ENCODE measurements around the gene TEPSIN. TPM values are rescaled to one million over a fixed set of nuclear protein-coding genes. Genes with fewer than 3 reads are reported as not detected.

TEPSIN gene
- total RNA-seq, 4 donors from 2014 or later, result 21.7 to 53.7 (median 28.8) TPM

DNA sequence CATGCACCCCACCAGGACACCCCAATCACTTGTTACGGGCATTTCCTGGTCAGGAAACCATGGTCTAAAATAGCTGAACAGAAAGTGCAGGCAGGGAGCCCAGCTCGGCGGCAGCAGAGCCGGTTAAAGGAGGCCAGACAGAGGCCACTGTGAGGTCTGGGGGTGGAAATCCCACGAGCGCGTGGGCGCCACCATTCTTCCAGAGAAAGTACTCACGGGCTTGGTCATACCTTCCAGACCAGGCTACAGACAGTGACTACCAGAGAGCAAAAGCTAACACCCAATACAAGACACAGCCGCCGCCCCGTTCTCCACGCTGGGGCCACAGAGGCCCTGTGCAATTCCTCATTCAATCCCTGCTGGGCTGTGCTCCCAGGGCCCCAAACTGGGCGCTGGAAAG is 28.0 kb downstream of the TEPSIN start:
- TF ChIP-seq, protein P1, sequence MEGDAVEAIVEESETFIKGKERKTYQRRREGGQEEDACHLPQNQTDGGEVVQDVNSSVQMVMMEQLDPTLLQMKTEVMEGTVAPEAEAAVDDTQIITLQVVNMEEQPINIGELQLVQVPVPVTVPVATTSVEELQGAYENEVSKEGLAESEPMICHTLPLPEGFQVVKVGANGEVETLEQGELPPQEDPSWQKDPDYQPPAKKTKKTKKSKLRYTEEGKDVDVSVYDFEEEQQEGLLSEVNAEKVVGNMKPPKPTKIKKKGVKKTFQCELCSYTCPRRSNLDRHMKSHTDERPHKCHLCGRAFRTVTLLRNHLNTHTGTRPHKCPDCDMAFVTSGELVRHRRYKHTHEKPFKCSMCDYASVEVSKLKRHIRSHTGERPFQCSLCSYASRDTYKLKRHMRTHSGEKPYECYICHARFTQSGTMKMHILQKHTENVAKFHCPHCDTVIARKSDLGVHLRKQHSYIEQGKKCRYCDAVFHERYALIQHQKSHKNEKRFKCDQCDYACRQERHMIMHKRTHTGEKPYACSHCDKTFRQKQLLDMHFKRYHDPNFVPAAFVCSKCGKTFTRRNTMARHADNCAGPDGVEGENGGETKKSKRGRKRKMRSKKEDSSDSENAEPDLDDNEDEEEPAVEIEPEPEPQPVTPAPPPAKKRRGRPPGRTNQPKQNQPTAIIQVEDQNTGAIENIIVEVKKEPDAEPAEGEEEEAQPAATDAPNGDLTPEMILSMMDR (IDR thresholded peaks at IDR 0.05; ENCODE audit: low read depth), result no peak

- TF ChIP-seq, protein P1 (IDR thresholded peaks at IDR 0.05; ENCODE audit: low read depth), result no peak
Observed at GRCh38 chr17:81210466-81210865, 28.4 kb downstream of the TEPSIN start.

GRCh38 chr17:81209141-81209540 is 29.7 kb downstream of the TEPSIN start:
- TF ChIP-seq, protein P1 (IDR thresholded peaks at IDR 0.05; ENCODE audit: low read depth), result no peak

DNA sequence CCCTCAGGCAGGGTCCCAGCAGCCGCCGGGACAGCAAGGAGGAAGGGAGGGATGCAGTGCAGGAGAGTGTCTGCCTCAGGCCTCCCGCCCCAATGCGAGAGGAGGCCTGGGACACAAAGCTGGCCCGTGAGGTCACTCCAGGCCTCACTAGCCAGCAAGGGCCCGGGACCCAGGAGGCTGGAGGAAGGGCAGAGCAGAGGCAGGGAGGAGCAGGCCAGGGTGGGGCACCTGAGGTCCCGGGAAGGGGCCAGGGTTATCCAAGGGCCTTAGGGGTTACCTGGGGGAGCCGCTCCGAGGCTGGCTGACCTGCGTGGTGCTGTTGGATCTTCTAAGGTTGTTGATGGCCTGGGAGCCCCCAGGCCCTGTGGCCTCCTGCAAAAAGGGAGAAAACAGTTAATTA is 30.2 kb downstream of the TEPSIN start:
- TF ChIP-seq, protein P1 (IDR thresholded peaks at IDR 0.05; ENCODE audit: low read depth), result no peak

DNA sequence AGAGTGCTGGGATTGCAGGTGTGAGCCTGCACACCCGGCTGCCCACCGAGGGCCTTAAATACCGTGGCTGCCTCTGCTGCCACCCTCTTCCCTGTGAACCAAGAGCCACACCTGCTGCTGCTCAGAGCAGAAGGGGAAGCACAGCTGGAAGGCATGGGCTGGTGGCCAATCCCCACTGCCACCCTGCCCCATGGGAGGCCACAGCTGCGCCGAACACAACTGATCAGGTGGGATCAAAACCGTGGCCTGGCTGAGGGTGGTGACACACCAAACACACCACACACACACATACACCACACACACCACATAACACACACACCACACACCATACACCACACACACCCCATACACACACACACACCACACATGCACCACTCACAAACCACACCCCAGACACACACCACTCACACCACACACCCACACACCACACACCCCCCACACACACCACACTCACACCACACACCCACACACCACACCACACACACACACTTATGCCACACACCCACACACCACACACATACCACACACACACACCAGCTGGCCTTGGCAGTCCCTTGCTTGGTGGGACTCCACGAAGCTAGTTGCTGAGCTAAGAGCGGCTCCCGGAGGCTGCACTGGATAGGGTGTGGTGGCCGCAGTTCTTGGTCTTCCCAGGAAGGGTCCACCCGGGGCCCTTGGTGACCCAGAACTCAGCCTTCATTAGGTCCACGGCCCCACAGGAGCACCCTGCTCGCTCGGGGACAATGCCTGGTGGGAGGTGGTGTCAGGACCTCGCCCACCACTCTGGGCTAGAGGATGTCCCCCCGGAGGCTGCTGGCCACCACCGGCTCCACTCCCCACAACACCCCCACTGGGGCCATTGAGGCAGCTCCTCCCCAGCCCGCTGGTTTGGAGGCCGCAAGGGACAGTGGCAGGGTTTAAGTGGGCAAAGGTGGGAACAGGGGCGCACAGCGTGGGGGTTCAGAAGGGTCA is 31.0 kb downstream of the TEPSIN start:
- TF ChIP-seq, protein P1 (IDR thresholded peaks at IDR 0.05; ENCODE audit: low read depth), result no peak

DNA sequence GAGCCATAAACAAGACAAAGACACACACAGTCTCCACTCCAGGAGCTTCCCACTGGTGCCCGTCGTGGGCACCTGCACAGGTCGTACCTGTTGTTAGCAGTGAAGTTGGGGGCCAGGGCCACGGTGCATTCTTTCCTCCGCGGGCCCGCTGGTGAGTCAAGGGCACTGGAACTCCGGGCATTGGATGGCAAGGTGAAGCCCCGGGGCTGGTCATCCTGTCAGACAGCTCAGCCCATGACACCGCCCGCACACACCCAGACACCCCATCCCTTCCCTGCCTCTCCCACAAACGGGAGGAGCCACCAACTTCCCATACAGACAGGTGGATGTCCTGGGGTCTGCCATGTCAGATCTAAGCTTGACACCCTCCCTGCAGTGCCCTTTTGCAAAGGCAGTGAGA is 32.2 kb downstream of the TEPSIN start:
- TF ChIP-seq, protein P1 (IDR thresholded peaks at IDR 0.05; ENCODE audit: low read depth), result no peak

- TF ChIP-seq, protein P1 (IDR thresholded peaks at IDR 0.05; ENCODE audit: low read depth), result no peak
Observed at GRCh38 chr17:81206166-81206565, 32.7 kb downstream of the TEPSIN start.

Measured in subcutaneous adipose tissue (tissue), 4 donors.